ENCODE results near the gene MYO1E.
A peak's percentile ranks its signal among the peaks of the same experiment; 100 is the strongest.

Gene MYO1E

DNA sequence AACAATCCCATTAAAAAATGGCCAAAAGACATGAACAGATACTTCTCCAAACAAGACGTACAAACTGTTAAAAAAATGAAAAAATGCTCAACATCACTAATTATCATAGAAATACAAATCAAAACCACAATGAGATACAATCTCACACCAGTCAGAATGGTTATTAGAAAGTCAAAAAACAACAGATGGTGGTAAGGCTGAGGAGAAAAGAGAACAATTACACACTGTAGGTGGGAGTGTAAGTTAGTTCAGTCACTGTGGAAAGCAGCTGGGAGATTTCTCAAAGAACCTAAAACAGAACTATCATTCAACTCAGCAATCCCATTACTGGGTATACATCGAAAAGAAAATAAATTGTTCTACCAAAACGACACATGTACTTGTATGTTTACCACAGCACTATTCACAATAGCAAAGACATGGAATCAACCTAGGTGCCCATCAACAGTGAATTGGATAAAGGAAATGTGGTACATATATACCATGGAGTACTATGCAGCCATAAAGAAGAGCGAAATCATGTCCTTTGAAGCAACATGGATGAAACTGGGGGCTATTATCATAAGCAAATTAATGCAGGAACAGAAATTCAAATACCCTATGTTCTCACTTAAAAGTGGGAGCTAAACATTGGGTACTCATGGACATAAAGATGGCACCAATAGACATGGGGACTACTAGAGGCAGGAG is 51.5 kb downstream of the MYO1E start:
- no peaks in the 10 kb centered on the region for H3K27me3 ChIP-seq (ENCODE audit: insufficient read depth, low read length)
- no peak overlapping the region for H3K27ac ChIP-seq (ENCODE audit: low read depth, low read length)
- H3K36me3 ChIP-seq (ENCODE audit: insufficient read depth, low read length): peaks cover 13% of the 10 kb centered on the region; the same call in 1 of the 2 replicates
- peaks cover 70% of the 10 kb centered on the region for H3K79me2 ChIP-seq (ENCODE audit: control insufficient read depth, insufficient read depth, low read length, unreplicated experiment)
- no peak overlapping the region for H3K4me3 ChIP-seq (ENCODE audit: low read depth, low read length)
- peaks cover 8% of the 10 kb centered on the region for H3K4me1 ChIP-seq (ENCODE audit: control insufficient read depth, insufficient read depth, low read length, unreplicated experiment)
- H2AFZ ChIP-seq (ENCODE audit: low read length, unreplicated experiment): no peak overlapping the region

DNA sequence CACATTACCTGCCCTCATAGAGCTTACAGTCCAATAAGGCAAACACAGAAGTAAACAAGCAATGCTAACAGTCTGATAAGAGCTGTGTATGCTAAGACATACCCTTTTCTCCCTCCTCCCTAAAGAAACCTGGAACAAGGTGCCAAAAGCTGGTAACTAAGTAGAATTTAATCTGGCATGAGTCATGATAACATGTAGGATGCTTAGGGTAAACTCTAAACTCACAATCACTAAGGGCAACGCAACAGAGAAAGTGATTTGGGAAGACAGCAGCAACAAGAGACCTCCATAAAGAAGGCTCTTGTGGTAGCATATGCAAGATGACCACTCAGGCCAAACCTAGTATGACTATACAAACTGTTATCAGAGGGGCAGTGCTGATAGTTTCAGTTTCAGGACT is 55.5 kb downstream of the MYO1E start:
- Histone ChIP-seq H3K4me3 (ENCODE audit: low read depth, low read length) (no peak overlapping the region), H3K27me3 (ENCODE audit: insufficient read depth, low read length) (no peaks in the 10 kb centered on the region), H3K79me2 (ENCODE audit: control insufficient read depth, insufficient read depth, low read length, unreplicated experiment) (peaks cover 88% of the 10 kb centered on the region), H2AFZ (ENCODE audit: low read length, unreplicated experiment) (no peak overlapping the region), H3K27ac (ENCODE audit: low read depth, low read length) (no peak overlapping the region), H3K4me1 (ENCODE audit: control insufficient read depth, insufficient read depth, low read length, unreplicated experiment) (peaks cover 35% of the 10 kb centered on the region), H3K36me3 (ENCODE audit: insufficient read depth, low read length) (peaks cover 13% of the 10 kb centered on the region; the same call in 1 of the 2 replicates)

DNA sequence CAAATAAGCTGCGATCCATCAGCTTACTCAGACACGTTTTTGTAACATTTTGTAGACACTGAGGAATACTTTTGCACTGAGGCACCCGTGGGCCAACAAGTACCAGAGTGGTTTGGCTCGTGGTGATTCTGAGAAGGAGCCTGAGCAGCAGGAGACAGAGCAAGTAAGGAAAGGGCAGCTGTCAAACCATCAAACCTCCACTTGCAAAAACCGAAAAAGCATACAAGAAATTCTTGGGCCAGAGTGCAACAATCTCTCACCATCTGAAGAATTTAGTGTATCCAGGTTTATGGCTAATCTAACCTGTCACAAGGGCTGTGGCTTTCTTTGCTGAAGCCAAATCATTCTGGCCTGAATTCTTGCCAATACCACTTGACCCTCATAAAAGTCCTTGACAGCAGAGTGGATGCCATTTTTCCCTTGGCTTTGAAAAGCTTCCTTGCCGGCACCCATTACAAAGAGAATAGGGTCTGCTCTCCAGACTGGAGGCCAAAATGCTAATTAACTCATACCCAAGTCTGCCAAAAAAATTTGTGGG is 56.7 kb downstream of the MYO1E start:
- peaks cover 90% of the 10 kb centered on the region for H3K79me2 ChIP-seq (ENCODE audit: control insufficient read depth, insufficient read depth, low read length, unreplicated experiment)
- peaks cover 35% of the 10 kb centered on the region for H3K4me1 ChIP-seq (ENCODE audit: control insufficient read depth, insufficient read depth, low read length, unreplicated experiment)
- H3K27me3 ChIP-seq (ENCODE audit: insufficient read depth, low read length): no peaks in the 10 kb centered on the region
- H3K4me3 ChIP-seq (ENCODE audit: low read depth, low read length): no peak overlapping the region
- no peak overlapping the region for H2AFZ ChIP-seq (ENCODE audit: low read length, unreplicated experiment)
- H3K27ac ChIP-seq (ENCODE audit: low read depth, low read length): peak overlapping the region; percentile 18; the same call in 1 of the 2 replicates
- H3K36me3 ChIP-seq (ENCODE audit: insufficient read depth, low read length): peaks cover 13% of the 10 kb centered on the region; the same call in 1 of the 2 replicates

DNA sequence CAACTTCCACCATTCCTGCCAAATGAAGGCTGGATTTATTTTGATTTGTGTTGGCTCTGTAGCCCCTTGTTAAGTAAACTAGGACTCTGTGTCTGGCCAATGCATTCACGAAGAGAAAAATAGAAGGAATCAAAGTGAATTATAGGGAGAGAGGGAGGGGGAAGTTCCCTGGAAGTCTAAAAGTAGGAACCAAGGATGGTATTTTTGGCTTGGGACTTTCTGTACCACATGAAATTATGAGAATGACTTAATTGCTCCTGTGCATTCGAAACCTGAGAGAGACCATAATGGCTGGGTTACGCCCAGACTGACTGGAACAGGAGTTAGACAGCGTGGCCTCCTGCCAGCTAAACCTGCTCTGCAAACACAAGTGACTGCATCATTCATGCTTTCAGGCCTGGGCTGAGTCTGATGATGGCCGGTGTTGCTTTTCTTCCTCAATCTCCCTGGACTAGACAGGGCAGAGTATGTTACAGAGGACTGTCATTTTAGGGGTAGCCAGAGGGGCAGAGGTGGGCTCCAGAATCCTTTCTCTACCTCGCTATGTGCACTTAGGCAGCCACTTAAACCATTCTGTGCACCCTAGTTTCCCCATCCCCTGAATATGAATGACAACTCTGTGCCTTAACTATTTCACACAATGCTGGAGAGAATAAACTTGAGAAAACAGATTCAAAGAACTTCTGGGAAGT is 58.9 kb downstream of the MYO1E start:
- H3K36me3 ChIP-seq (ENCODE audit: insufficient read depth, low read length): peaks cover 7% of the 10 kb centered on the region; the same call in 1 of the 2 replicates
- no peak overlapping the region for H3K4me3 ChIP-seq (ENCODE audit: low read depth, low read length)
- H3K79me2 ChIP-seq (ENCODE audit: control insufficient read depth, insufficient read depth, low read length, unreplicated experiment): peaks cover 96% of the 10 kb centered on the region
- H3K27me3 ChIP-seq (ENCODE audit: insufficient read depth, low read length): no peaks in the 10 kb centered on the region
- no peak overlapping the region for H2AFZ ChIP-seq (ENCODE audit: low read length, unreplicated experiment)
- peak overlapping the region; percentile 35; the same call in 1 of the 2 replicates for H3K27ac ChIP-seq (ENCODE audit: low read depth, low read length)
- H3K4me1 ChIP-seq (ENCODE audit: control insufficient read depth, insufficient read depth, low read length, unreplicated experiment): peaks cover 39% of the 10 kb centered on the region

DNA sequence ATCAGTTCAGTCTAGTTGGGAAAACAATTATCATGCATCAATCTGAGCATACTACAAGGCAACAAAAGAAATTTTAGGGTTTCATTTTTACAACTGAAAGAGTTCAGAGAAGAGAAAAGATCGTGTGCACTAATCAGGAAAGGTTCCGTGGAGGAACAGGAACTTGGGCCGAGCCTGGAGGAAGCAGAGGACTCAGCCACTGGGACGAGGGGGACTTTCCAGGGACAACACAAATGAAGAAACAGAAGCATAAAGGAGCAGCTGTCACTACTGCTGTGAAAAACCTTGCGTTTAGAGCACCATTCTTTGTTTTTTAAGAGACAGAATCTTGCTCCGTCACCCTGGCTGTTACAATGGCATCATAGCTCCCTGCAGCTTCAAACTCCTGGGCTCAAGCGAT is 60.5 kb downstream of the MYO1E start:
- no peak overlapping the region for H3K4me3 ChIP-seq (ENCODE audit: low read depth, low read length)

DNA sequence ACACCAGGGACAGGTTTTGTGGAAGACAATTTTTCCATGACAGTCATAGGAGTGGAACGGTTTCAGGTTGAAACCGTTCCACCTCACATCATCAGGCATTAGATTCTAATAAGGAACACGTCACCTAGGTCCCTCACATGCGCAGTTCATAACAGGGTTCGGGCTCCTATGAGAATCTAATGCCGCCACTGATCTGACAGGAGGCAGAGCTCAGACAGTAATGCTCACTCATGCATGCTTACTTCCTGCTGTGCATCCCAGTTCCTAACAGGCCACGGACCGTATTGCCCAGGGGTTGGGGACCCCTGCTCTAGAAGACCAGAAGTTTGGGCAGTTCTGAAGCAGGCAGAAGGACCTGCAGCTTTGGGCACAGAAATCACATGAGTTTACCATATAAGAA is 61.5 kb downstream of the MYO1E start:
- Histone ChIP-seq H3K27me3 (ENCODE audit: insufficient read depth, low read length) (no peaks in the 10 kb centered on the region), H3K4me3 (ENCODE audit: low read depth, low read length) (no peak overlapping the region)

More for the DNA sequence above, 60.5 kb downstream of the MYO1E start:
- Histone ChIP-seq H2AFZ (ENCODE audit: low read length, unreplicated experiment) (no peak overlapping the region), H3K4me1 (ENCODE audit: control insufficient read depth, insufficient read depth, low read length, unreplicated experiment) (peaks cover 43% of the 10 kb centered on the region), H3K27ac (ENCODE audit: low read depth, low read length) (no peak overlapping the region), H3K79me2 (ENCODE audit: control insufficient read depth, insufficient read depth, low read length, unreplicated experiment) (peaks cover 81% of the 10 kb centered on the region), H3K36me3 (ENCODE audit: insufficient read depth, low read length) (no peaks in the 10 kb centered on the region; the same call in 1 of the 2 replicates), H3K27me3 (ENCODE audit: insufficient read depth, low read length) (no peaks in the 10 kb centered on the region)

DNA sequence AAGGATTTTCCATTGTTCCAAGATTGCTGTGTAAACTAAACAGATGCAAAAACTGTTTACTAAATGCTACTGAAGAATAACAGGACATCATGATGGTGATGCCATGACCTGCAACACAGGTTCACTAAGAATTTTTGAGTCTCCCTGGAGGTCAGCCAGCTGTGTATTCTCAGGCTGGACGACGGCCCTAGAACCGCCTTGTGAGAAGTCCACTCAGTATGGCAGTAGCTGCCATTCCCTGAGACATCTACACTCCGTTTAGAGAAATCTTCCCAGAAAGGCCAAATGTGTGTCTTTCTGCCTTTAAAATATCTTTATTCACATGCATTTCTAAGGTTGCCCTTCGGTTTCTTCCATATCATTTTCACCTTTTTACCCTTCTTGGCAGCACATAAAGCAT is 63.3 kb downstream of the MYO1E start:
- H3K27ac ChIP-seq (ENCODE audit: low read depth, low read length): peak overlapping the region; percentile 8; the same call in 1 of the 2 replicates
- peaks cover 73% of the 10 kb centered on the region for H3K79me2 ChIP-seq (ENCODE audit: control insufficient read depth, insufficient read depth, low read length, unreplicated experiment)
- H3K4me1 ChIP-seq (ENCODE audit: control insufficient read depth, insufficient read depth, low read length, unreplicated experiment): peaks cover 47% of the 10 kb centered on the region
- H3K27me3 ChIP-seq (ENCODE audit: insufficient read depth, low read length): no peaks in the 10 kb centered on the region
- H2AFZ ChIP-seq (ENCODE audit: low read length, unreplicated experiment): no peak overlapping the region
- H3K4me3 ChIP-seq (ENCODE audit: low read depth, low read length): no peak overlapping the region
- no peaks in the 10 kb centered on the region; the same call in 1 of the 2 replicates for H3K36me3 ChIP-seq (ENCODE audit: insufficient read depth, low read length)

More for the DNA sequence above, 61.5 kb downstream of the MYO1E start:
- Histone ChIP-seq H3K27ac (ENCODE audit: low read depth, low read length) (no peak overlapping the region), H3K79me2 (ENCODE audit: control insufficient read depth, insufficient read depth, low read length, unreplicated experiment) (peaks cover 77% of the 10 kb centered on the region), H2AFZ (ENCODE audit: low read length, unreplicated experiment) (no peak overlapping the region), H3K4me1 (ENCODE audit: control insufficient read depth, insufficient read depth, low read length, unreplicated experiment) (peaks cover 45% of the 10 kb centered on the region), H3K36me3 (ENCODE audit: insufficient read depth, low read length) (no peaks in the 10 kb centered on the region; the same call in 1 of the 2 replicates)

DNA sequence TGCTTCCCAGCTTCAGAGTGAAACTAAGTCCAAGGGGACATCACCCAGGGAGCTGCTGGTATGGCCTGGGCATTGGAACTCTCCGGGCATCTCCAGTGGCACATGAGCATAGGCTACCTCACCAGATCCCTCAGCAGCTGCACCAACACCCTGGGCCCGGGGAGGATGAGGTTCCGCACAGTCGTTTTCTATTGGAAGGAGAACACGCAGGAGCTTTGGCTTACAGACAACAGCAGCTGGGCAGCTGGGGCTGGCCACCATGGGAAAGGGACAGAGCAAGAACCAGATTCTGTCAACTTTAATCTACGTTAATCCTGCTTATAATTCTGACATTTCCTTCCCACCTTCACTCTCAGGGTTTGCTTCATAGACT is 65.5 kb downstream of the MYO1E start:
- peak overlapping the region; percentile 95 for H3K27ac ChIP-seq (ENCODE audit: low read depth, low read length)
- H3K4me1 ChIP-seq (ENCODE audit: control insufficient read depth, insufficient read depth, low read length, unreplicated experiment): peaks cover 49% of the 10 kb centered on the region
- H3K36me3 ChIP-seq (ENCODE audit: insufficient read depth, low read length): no peaks in the 10 kb centered on the region; the same call in 1 of the 2 replicates
- H3K4me3 ChIP-seq (ENCODE audit: low read depth, low read length): peak overlapping the region; percentile 43
- H2AFZ ChIP-seq (ENCODE audit: low read length, unreplicated experiment): no peak overlapping the region
- H3K27me3 ChIP-seq (ENCODE audit: insufficient read depth, low read length): no peaks in the 10 kb centered on the region
- peaks cover 69% of the 10 kb centered on the region for H3K79me2 ChIP-seq (ENCODE audit: control insufficient read depth, insufficient read depth, low read length, unreplicated experiment)

DNA sequence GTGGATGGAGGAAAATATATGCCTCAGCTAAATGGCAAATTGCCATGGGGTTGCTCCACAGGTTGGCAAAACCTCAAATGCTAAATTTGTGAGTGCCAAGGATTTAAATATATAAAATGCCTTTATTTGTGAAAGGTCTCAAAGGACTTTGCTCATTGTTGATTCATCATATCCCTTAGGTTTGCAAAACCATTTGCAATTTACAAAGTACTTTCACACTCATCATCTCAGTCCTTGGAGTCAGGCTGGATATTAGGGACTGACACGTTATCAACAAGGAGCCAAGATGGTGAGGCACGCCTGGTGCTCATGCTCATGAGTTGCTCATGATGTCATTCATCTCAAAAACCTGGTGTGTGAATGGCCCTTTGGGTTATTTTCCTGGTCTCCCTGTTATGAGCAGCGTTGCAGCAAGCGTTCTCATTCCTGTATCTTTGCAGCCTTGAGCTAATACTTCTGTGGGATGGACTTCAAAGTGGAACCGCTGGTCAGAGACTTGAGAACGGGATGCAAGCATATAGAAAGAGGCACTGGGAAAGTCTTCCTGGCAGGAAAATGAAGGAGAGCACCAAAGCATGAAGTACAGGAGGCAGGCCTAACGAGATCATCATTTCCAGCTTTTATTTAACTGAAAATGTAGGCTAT is 66.0 kb downstream of the MYO1E start:
- Histone ChIP-seq H3K36me3 (ENCODE audit: insufficient read depth, low read length) (no peaks in the 10 kb centered on the region; the same call in 1 of the 2 replicates), H3K79me2 (ENCODE audit: control insufficient read depth, insufficient read depth, low read length, unreplicated experiment) (peaks cover 70% of the 10 kb centered on the region), H2AFZ (ENCODE audit: low read length, unreplicated experiment) (no peak overlapping the region), H3K27ac (ENCODE audit: low read depth, low read length) (peak overlapping the region; percentile 95), H3K27me3 (ENCODE audit: insufficient read depth, low read length) (no peaks in the 10 kb centered on the region), H3K4me3 (ENCODE audit: low read depth, low read length) (peak overlapping the region; percentile 43), H3K4me1 (ENCODE audit: control insufficient read depth, insufficient read depth, low read length, unreplicated experiment) (peaks cover 52% of the 10 kb centered on the region)

DNA sequence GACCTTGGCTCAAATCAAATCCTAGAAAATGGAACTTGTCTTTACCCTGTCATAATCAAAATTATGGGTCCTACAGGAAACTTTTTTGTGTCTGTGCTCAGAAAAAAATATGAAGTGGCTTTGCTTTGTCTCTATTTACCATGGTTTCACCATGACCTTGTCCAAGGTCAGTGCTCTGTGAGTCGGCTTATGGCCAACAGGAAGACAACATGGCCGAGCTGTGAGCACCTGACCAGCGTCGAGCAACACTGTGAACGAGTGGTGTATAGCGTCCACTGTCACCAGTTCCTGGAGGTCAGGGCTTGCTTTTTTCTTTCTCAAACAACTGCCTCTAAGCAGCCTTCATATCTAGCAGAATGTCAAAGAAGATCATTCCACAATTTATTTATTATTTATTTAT is 67.9 kb downstream of the MYO1E start:
- peaks cover 63% of the 10 kb centered on the region for H3K79me2 ChIP-seq (ENCODE audit: control insufficient read depth, insufficient read depth, low read length, unreplicated experiment)
- no peaks in the 10 kb centered on the region for H3K36me3 ChIP-seq (ENCODE audit: insufficient read depth, low read length)
- H3K27me3 ChIP-seq (ENCODE audit: insufficient read depth, low read length): no peaks in the 10 kb centered on the region
- no peak overlapping the region for H3K4me3 ChIP-seq (ENCODE audit: low read depth, low read length)
- H3K27ac ChIP-seq (ENCODE audit: low read depth, low read length): peak overlapping the region; percentile 95
- H3K4me1 ChIP-seq (ENCODE audit: control insufficient read depth, insufficient read depth, low read length, unreplicated experiment): peaks cover 65% of the 10 kb centered on the region
- no peak overlapping the region for H2AFZ ChIP-seq (ENCODE audit: low read length, unreplicated experiment)
